ENCODE measurements around the gene ALDH9A1.

DNA sequence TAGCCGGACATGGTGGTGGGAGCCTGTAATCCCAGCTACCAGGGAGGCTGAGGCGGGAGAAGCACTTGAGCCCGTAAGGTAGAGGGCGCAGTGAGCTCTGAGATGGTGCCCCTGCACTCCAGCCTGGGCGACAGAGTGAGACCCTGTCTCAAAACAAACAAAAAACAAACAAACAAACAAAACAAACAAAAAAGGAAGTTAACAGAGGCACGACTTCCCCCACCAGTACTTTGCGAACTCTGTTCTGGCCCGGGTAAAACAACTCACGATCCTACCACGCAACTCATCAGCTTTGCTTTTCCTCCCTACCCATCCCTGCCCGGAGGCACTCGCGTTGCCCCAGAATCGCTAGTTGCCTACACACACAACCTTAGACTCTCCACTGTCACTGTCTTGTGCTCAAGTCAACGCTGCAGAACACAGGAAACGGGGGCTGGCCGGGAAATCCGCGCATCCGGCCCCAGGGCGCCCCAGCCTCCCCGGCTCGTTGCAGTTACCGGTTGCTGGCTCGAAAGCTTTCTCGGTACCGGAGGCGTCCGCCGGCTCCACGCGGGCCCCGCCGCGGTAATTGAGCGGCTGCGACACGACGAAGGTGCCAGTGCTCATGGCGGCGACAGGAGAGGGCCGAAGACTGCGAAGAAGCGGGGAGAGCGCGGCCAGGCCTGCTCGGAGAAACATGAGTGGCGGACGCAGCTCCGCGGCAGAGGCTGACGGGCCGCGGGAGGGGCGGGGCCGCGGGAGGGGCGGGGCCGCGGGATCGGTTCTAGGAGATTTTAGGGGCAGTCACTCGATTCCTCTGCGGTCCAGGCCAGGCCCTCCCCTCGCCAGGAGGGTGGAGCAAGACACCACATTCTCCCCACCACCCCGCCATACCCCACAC lies at the start of gene ALDH9A1:
- TF ChIP-seq POLR2A (IDR thresholded peaks at IDR 0.05), result peak; percentile 71 to 77
- TF ChIP-seq, protein P1, sequence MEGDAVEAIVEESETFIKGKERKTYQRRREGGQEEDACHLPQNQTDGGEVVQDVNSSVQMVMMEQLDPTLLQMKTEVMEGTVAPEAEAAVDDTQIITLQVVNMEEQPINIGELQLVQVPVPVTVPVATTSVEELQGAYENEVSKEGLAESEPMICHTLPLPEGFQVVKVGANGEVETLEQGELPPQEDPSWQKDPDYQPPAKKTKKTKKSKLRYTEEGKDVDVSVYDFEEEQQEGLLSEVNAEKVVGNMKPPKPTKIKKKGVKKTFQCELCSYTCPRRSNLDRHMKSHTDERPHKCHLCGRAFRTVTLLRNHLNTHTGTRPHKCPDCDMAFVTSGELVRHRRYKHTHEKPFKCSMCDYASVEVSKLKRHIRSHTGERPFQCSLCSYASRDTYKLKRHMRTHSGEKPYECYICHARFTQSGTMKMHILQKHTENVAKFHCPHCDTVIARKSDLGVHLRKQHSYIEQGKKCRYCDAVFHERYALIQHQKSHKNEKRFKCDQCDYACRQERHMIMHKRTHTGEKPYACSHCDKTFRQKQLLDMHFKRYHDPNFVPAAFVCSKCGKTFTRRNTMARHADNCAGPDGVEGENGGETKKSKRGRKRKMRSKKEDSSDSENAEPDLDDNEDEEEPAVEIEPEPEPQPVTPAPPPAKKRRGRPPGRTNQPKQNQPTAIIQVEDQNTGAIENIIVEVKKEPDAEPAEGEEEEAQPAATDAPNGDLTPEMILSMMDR (IDR thresholded peaks at IDR 0.05), result peak in 2 of 4 experiments; percentile 25 to 55

All from gastroesophageal sphincter (tissue), 3 donors.